HG03095 (cell line): ENCODE results near the gene TMEM165.

Experiments
- ATAC-seq: cut with Tn5 transposase; IDR thresholded peaks from one replicate; pipeline ENCODE4 v1.9.1; 2021; ENCODE audit warnings: moderate library complexity; ENCODE audit not compliant: unreplicated experiment

TMEM165 gene

DNA sequence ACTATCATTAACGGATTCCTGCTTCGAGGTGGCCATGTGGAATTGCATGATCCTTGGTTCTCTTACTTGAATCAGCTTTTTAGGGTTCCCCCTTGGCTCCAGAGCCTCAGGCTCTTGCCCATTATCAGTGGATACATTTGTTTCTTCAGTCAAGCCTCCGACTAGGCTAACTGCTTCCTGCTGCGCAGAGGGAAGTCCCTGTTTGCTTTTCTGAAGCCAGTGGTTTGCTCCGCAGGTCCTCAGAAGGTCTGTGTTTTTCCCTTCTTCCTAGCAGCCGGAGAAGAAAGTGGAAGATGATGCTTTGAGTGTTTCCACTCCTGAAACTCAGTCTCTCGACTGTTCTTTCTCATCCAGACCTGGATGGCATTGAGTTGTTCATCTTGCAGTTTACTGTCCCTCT lies 29.1 kb upstream of the TMEM165 start:
- no peak for ATAC-seq

- no peak for ATAC-seq
Observed at GRCh38 chr4:55367084-55367722, 28.6 kb upstream of the TMEM165 start.

DNA sequence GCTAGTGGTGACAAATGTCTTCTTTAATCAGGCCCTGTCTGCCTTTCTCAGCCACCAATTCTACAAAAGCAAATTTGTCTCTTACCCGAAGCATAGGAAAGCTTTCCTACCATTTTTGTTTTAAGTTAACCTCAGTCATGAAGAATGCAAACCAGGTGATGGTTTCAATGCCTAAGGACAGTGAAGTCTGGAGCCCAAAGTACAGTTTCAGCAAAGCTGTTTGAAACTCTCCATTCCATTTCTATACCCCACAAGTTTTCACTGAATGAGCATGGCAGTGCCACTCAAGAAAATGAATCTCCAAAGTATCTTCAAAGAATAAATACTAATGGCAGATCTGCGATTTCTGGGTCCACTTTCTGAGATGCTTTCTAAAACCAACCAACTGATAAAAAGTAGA lies 25.8 kb upstream of the TMEM165 start:
- ATAC-seq = no peak

GRCh38 chr4:55372259-55372658 lies 23.5 kb upstream of the TMEM165 start:
- ATAC-seq = no peak

GRCh38 chr4:55373461-55373860 lies 22.3 kb upstream of the TMEM165 start:
- no peak for ATAC-seq

- no peak for ATAC-seq
Observed at GRCh38 chr4:55376698-55377097, 19.1 kb upstream of the TMEM165 start.

GRCh38 chr4:55378617-55379467 lies 16.9 kb upstream of the TMEM165 start:
- ATAC-seq = no peak

DNA sequence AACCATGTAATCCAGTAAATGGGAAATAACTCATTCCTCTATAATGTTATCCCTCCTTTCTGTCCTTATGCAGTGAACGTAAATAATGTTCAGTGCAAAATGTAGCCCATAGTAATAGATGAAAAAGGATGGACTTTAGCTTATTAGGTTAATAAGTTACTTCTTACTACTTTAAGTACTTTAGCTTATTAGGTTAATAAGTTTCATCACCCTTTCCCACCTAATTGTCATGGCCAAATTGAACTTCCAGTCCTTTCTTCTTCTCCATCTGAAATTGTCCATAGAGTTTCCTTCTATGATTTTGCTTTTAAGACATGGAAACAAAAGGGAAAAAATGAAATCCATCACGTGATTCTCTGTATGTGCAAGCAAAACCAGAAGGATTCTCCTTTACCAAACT lies 15.2 kb upstream of the TMEM165 start:
- no peak for ATAC-seq

DNA sequence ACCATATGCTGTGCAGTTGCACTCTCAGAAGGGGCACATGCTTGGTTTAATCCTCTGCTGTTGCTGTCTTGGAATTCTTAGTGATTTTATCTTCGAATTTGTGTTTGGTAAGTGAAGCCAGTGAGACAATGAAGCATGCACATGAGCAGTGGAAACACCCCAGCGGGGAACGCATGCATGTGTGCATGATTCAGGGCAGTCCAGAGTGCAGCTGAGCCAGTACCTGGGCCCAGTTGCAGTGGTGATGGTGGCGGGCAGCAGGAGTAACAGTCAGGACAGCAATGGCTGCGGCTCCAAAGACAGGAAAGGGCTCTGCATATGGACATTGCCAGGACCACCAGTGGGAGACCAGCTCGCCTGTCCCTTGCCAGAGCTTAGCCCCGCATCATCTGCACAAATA lies 14.3 kb upstream of the TMEM165 start:
- ATAC-seq = no peak

DNA sequence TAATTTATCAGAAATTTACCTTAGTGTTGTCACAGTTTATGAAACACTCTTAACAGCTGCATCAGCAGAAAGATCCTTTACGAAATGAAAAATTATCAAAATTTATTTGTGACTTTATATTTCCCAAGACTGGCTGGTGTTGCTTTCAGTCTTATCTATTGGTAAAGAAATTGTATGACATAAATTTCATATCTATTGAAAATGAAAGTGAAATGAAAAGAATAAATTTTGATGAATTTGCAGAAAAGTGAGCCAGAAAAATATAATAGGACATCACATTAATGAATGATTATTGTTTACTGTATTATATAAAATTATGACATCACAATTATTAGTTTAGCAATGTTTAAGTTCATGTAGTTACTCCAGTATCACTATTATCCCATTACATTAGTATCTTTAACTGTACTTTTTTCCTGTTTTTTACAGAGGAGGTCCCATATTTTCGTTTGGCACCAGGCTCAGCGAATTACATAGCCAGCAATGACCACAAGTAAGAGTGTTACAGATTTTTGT lies 13.2 kb upstream of the TMEM165 start:
- ATAC-seq = no peak

DNA sequence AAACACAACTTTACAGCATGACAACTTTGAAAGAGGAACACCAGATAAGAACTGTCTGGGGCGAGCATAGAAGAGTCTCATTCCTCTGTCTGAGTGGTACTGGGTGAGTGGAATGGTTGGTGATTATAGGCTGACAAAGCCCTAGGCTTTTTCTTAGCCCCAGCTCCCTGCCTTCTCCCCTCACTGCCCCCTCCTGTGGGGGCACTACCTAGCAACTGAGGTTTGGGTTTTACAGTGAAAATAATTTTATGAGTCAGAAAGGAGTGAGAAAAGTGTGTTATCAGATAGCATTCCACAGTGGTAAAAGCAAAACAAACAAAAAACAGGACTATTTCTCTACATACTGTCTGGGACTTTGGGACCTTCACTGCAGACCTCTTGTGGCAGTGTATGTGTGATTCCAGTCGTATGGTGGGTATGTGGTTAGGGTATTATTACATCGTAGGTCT lies 10.5 kb upstream of the TMEM165 start:
- no peak for ATAC-seq

DNA sequence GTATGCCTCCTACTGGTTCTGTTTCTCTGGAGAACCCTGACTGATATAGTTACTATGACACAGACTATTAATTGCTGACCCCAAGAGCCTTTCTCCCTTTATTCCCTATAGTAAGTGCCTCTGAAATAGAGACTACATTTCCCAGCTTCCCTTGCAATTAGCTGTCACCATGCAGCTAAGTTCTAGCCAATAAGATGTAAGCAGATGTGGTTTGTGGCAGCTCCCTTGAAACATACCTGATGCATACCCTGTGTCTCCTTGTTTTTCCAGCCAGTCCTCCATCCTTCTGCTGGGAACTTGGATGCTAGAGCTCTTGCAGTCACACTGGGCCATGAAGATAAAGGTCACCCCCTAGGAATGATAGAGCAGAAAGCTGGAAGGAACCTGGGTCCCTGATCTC lies 9.7 kb upstream of the TMEM165 start:
- peak; percentile 79 for ATAC-seq

DNA sequence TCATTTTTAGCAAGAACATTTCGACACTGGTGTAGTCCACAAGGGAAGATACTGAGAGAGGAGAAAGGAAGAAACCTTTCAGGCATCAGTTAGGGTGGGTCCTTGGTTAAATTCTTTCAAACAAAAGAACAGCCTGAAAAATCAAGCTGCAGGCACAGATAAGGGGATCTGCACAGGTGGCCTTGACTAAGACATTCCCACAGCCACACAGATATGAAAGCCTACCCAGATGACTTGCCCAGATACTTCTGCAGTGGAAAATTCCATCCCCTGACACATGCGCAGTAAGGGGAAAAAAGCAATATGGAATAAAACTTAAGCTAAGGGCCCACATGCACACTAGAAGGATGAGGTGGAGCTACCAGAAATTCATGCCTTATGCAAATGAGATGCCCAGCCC lies 8.9 kb upstream of the TMEM165 start:
- ATAC-seq = no peak

- no peak for ATAC-seq
Observed at GRCh38 chr4:55393461-55394320, 2.1 kb upstream of the TMEM165 start.

DNA sequence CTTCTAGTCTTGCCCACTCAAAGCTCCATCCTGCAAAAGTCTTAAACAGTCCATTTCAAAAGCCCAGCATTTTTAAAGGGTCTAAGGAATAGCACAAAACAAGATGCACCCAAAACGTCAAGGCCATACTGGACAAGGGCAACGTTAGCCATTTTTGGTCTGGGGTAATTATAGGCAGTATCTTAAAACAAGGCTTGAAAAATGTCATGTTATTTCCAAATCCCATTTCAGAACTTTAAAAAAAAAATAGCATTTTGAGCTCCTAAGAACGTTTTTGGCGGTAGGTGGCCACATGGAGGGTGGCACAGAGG lies 584 bp upstream of the TMEM165 start:
- no peak for ATAC-seq

DNA sequence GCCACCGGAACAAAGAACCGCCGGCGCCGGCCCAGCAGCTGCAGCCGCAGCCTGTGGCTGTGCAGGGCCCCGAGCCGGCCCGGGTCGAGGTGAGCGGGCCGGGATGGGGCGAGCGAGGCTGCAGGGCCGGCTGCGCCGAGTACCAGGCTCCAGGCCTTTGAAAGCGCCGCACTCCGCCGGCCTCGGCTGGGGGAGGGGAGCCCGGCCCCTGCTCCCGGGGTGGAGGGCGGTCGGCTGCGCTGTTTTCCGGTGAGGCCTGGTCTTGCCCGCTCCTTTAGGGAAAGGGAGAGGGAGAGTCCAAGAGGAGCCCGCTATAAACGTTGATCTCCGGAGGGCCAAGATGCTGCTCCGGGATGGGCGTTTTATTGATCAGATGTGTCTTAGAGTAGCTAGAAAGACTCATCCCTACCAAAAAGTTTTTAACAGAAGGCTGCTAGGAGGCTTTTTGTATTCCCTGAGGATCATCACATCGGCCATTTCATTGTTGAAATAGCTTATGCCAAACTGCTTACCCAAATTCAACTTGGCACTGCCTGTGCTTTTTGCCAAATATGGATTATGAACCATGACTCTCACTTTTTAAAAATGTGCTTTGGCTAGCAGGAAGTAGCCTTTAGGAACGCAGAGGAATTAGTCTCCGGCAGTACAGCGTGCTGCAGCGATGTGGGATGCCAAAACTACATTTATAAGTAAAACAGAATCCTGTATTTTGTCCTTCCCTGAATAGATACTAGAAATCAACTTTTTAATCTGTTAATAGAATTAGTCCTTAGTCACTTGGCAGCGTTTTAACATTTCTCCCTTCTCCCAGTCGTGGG lies 760 bp downstream of the TMEM165 start:
- peak; percentile 26 for ATAC-seq

GRCh38 chr4:55397126-55397436 lies 1.3 kb downstream of the TMEM165 start:
- ATAC-seq = no peak

DNA sequence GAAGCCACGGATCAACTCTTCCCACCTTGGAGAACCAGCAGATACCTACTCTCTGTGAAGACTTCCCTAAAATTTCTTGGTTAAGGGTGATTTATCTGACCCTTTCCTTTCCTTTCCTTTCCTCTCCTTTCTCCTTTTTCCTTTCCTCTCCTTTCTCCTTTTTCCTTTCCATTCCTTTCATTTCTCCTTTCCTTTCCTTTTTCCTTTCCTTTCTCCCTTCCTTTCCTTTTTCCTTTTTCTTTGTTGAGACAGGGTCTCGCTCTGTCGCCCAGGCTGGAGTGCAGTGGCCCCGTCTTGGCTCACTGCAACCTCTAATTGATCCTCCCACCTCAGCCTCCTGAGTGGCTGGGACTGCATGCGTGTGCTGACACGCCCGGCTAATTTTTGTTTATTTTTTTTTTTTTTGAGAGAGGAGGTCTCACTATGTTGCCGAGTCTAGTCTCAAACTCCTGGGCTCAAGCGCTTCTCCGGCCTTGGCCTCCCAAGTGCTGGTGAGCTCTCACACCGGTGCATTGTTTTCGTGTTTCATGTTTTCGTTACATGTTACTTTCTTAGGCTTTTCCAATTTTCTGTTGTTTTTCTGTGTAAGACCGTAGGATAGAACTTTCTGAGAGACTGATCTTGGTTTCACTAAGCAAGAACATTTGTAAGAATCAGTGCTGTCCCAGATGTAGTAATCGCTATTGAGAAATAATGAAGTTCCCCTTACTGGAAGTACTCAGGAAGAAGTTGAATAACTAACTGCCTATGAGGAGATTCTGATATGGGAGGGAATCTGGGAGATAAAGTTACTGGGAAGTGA lies 2.0 kb downstream of the TMEM165 start:
- no peak for ATAC-seq

GRCh38 chr4:55398461-55398860 lies 2.7 kb downstream of the TMEM165 start:
- no peak for ATAC-seq

GRCh38 chr4:55398966-55399365 lies 3.2 kb downstream of the TMEM165 start:
- no peak for ATAC-seq
